Panc1 (cell line): ENCODE measurements around the gene NT5DC2. TPM values are rescaled to one million over a fixed set of nuclear protein-coding genes. Genes with fewer than 3 reads are reported as not detected.

Experiments used
- ATAC-seq: fragments of 200-7000 bp; cut with Tn5 transposase; 2 replicates; pipeline ENCODE4 v1.9.1; 2020; ENCODE audit warnings: mild to moderate bottlenecking, moderate library complexity
- BruUV-seq: library from RNA; stranded (reverse); fragments of 400-500 nt; replicated peaks from 2 replicates; lab custom pipeline; 2021; lab: Mats Ljungman, UMichigan
- CTCF ChIA-PET: fragments of 300-600 bp; sonication (Branson Sonifier 250); formaldehyde crosslinking; loops from one replicate; lab custom pipeline; 2022; ENCODE audit warnings: antibody characterized with exemption; lab: Charles Lee
- POLR2A ChIA-PET: fragments of 300-600 bp; sonication (Branson Sonifier 250); formaldehyde crosslinking; loops from one replicate; lab custom pipeline; 2022; ENCODE audit warnings: antibody characterized with exemption; lab: Charles Lee
- DNase-seq: peaks from one replicate; pipeline ENCODE4 v3.0.0-alpha.2; 2010; ENCODE audit warnings: low read depth, low spot score
- H3K27ac ChIP-seq: 2 replicates; pipeline ENCODE4 v1.5.1; 2011; ENCODE audit warnings: mild to moderate bottlenecking, low read length, inconsistent platforms
- H3K27me3 ChIP-seq: fragments of 200-500 bp; sonication (Bioruptor generic); 2 replicates; pipeline ENCODE4 v1.6.0; 2014; ENCODE audit warnings: low read length, inconsistent platforms; ENCODE audit not compliant: control insufficient read depth, insufficient read depth
- H3K36me3 ChIP-seq: fragments of 200-500 bp; sonication (Bioruptor generic); 2 replicates; pipeline ENCODE4 v1.5.1; 2014; ENCODE audit warnings: inconsistent platforms, mild to moderate bottlenecking, low read length, moderate library complexity; ENCODE audit not compliant: control insufficient read depth, insufficient read depth
- H3K4me1 ChIP-seq: 2 replicates; pipeline ENCODE4 v1.5.1; 2011; ENCODE audit warnings: inconsistent platforms, mild to moderate bottlenecking, low read length, moderate library complexity; ENCODE audit not compliant: control insufficient read depth, insufficient read depth
- H3K4me3 ChIP-seq, 2 experiments: 2 replicates each; pipeline ENCODE4 v1.5.1; 2011 to 2012; ENCODE audit warnings: low read depth in 2 of 2, low read length in 2 of 2, mild to moderate bottlenecking in 2 of 2, inconsistent platforms in 1 of 2, moderate library complexity in 1 of 2
- H3K9me3 ChIP-seq: fragments of 200-500 bp; sonication (Bioruptor generic); 2 replicates; pipeline ENCODE4 v1.5.1; 2014; ENCODE audit warnings: low read depth, mild to moderate bottlenecking, inconsistent platforms, low read length, moderate library complexity; ENCODE audit not compliant: control insufficient read depth, insufficient read depth
- POLR2AphosphoS5 ChIP-seq: IDR thresholded peaks from 2 replicates; pipeline ENCODE4 v1.6.1; 2012; ENCODE audit warnings: mild to moderate bottlenecking, low read depth, low read length, moderate library complexity
- SIN3A ChIP-seq: IDR thresholded peaks from 2 replicates; pipeline ENCODE4 v1.6.1; 2012; ENCODE audit warnings: low read depth, mild to moderate bottlenecking, low read length, moderate library complexity, borderline replicate concordance; ENCODE audit not compliant: insufficient read depth
- TCF7L2 ChIP-seq: IDR thresholded peaks from 2 replicates; pipeline ENCODE4 v1.6.1; 2011; ENCODE audit warnings: mild to moderate bottlenecking, low read depth, low read length, inconsistent platforms
- in situ Hi-C: cut with HindIII; loops from 2 replicates; pipeline ENCODE4 v1.10.0; 2016; ENCODE audit warnings: low sequenced_read_pairs, low pct_unique_long_range_greater_than_20kb
- intact Hi-C: fragments of 100-400 bp; cut with micrococcal nuclease; formaldehyde crosslinking; loops from one replicate; pipeline ENCODE4 v1.10.0; 2022; ENCODE audit not compliant: unreplicated experiment
- total RNA-seq: library from RNA; stranded (reverse); gene quantifications from one replicate; pipeline ENCODE4 v1.2.1, GENCODE V29; 2021; ENCODE audit not compliant: unreplicated experiment
- TF ChIP-seq, protein P1 (sequence below): fragments of 450-650 bp; IDR thresholded peaks from 2 replicates; pipeline ENCODE4 v1.5.1; 2017; ENCODE audit warnings: mild to moderate bottlenecking
- TF ChIP-seq, protein P2 (sequence below), 2 experiments: IDR thresholded peaks; 2 replicates each; pipeline ENCODE4 v1.6.1; 2011 to 2012; ENCODE audit warnings: low read depth in 2 of 2, control low read depth in 1 of 2, low read length in 1 of 2, mild to moderate bottlenecking in 1 of 2, moderate library complexity in 1 of 2; ENCODE audit not compliant: insufficient read depth in 1 of 2

The NT5DC2 gene
- total RNA-seq, 1 experiment from 2014 or later = 137 TPM

DNA sequence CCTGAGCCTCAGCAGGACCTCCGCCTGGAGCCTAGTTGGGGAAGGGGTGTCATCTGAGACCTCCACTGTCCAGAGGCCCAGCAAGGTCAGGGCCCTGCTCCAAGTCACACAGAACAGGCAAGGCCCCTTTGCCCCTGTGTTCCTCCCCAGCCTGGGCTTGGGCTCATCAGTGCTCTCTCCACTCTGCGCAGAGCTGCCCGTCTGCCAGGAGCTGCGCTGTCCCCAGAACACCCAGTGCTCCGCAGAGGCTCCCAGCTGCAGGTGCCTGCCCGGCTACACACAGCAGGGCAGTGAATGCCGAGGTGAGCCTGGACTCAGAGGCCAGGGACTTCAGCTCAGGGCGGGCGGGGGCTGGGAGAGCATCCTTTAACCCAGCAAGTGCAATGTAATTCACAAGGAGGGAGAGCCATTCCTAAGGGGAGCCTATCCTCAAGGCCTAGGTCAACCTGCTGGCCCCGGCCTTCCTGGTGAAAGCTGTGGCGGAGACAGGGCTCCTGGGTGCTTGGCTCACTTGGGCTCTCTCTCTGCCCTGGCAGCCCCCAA lies 30.8 kb downstream of the NT5DC2 start:
- ChIA-PET CTCF (no interaction called here), POLR2A (interaction anchor here (0.6 kb wide), 1 partner anchor 106 kb away, joined by 3 read pairs; no protein-coding TSS in a partner anchor)
- intact Hi-C loops (no loop called here), in situ Hi-C loops (no loop called here)
- H3K27ac ChIP-seq = no peak overlapping the region
- no TSS peak for BruUV-seq
- ATAC-seq (peak; percentile 54), DNase-seq (no peak)
- H3K36me3 ChIP-seq = no peaks in the 10 kb centered on the region
- no peaks in the 10 kb centered on the region for H3K4me1 ChIP-seq
- TF ChIP-seq, protein P1, sequence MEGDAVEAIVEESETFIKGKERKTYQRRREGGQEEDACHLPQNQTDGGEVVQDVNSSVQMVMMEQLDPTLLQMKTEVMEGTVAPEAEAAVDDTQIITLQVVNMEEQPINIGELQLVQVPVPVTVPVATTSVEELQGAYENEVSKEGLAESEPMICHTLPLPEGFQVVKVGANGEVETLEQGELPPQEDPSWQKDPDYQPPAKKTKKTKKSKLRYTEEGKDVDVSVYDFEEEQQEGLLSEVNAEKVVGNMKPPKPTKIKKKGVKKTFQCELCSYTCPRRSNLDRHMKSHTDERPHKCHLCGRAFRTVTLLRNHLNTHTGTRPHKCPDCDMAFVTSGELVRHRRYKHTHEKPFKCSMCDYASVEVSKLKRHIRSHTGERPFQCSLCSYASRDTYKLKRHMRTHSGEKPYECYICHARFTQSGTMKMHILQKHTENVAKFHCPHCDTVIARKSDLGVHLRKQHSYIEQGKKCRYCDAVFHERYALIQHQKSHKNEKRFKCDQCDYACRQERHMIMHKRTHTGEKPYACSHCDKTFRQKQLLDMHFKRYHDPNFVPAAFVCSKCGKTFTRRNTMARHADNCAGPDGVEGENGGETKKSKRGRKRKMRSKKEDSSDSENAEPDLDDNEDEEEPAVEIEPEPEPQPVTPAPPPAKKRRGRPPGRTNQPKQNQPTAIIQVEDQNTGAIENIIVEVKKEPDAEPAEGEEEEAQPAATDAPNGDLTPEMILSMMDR = no peak
- TF ChIP-seq TCF7L2 = no peak
- H3K4me3 ChIP-seq = no peak overlapping the region
- no peaks in the 10 kb centered on the region for H3K9me3 ChIP-seq
- H3K27me3 ChIP-seq = no peaks in the 10 kb centered on the region

DNA sequence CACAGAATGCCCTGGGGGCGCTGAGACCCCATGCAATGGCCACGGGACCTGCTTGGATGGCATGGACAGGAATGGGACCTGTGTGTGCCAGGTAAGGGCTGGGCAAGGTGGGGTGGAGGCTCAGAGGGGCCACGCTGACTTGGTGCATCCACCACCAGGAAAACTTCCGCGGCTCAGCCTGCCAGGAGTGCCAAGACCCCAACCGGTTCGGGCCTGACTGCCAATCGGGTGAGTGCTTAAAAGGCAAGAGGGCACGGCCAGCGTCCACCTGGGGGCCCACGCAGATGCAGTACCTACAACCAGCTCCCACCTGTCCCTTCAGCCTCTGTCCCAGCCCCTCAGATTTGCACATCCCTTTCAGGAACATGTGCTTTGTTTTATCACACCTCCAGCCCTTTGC lies 31.7 kb downstream of the NT5DC2 start:
- no peaks in the 10 kb centered on the region for H3K4me1 ChIP-seq
- ChIA-PET CTCF (no interaction called here), POLR2A (no interaction called here)
- BruUV-seq = no TSS peak
- TF ChIP-seq, protein P1 = no peak
- TF ChIP-seq SIN3A = no peak
- no peak for TF ChIP-seq TCF7L2
- TF ChIP-seq POLR2AphosphoS5 = no peak
- TF ChIP-seq, protein P2, sequence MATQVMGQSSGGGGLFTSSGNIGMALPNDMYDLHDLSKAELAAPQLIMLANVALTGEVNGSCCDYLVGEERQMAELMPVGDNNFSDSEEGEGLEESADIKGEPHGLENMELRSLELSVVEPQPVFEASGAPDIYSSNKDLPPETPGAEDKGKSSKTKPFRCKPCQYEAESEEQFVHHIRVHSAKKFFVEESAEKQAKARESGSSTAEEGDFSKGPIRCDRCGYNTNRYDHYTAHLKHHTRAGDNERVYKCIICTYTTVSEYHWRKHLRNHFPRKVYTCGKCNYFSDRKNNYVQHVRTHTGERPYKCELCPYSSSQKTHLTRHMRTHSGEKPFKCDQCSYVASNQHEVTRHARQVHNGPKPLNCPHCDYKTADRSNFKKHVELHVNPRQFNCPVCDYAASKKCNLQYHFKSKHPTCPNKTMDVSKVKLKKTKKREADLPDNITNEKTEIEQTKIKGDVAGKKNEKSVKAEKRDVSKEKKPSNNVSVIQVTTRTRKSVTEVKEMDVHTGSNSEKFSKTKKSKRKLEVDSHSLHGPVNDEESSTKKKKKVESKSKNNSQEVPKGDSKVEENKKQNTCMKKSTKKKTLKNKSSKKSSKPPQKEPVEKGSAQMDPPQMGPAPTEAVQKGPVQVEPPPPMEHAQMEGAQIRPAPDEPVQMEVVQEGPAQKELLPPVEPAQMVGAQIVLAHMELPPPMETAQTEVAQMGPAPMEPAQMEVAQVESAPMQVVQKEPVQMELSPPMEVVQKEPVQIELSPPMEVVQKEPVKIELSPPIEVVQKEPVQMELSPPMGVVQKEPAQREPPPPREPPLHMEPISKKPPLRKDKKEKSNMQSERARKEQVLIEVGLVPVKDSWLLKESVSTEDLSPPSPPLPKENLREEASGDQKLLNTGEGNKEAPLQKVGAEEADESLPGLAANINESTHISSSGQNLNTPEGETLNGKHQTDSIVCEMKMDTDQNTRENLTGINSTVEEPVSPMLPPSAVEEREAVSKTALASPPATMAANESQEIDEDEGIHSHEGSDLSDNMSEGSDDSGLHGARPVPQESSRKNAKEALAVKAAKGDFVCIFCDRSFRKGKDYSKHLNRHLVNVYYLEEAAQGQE (IDR thresholded peaks at IDR 0.05; ENCODE audit: insufficient read depth in 1 of 2, low read depth in 2 of 2, low read length in 1 of 2) = no peak
- no peak overlapping the region for H3K4me3 ChIP-seq
- no peak overlapping the region for H3K27ac ChIP-seq
- H3K9me3 ChIP-seq = no peaks in the 10 kb centered on the region
- intact Hi-C loops (no loop called here), in situ Hi-C loops (no loop called here)
- no peaks in the 10 kb centered on the region for H3K36me3 ChIP-seq
- ATAC-seq (no peak), DNase-seq (no peak)
- no peaks in the 10 kb centered on the region for H3K27me3 ChIP-seq
